Left cardiac atrium (tissue), 4 donors: Measurements from ENCODE around the gene WRNIP1. TPM values are rescaled to one million over a fixed set of nuclear protein-coding genes. Genes with fewer than 3 reads are reported as not detected.

Experiments
- ATAC-seq, 2 donors: fragments of 200-7000 bp; cut with Tn5 transposase; one replicate each; pipeline ENCODE4 v1.9.1; 2020; ENCODE audit warnings: mild to moderate bottlenecking in 2 of 2, moderate library complexity in 2 of 2
- DNase-seq: peaks from one replicate; pipeline ENCODE4 v3.0.0-alpha.2; 2020
- intact Hi-C, 2 donors: fragments of 100-400 bp; cut with DNase I; formaldehyde crosslinking; loops; one replicate each; pipeline versions ENCODE4 v1.14.1 to v1.15.1; 2022 to 2023
- total RNA-seq, 2 donors: library from RNA; stranded (reverse); fragmentation: NEBNext Ultra II Directional; extraction: Animal tissue kit (Norgen Biotek cat#: 25700); gene quantifications; one replicate each; pipeline ENCODE4 v1.2.1, GENCODE V29; 2021
- donor health status: DM: no; HTN: yes; CAD: no.
- donor health status: DM: no; HTN: yes; CAD: no; lungs with severe emphysema.
- donor health status: DM: yes; HTN: yes; CAD: no.
- donor health status: Dilated cardiomyopathy.

Gene WRNIP1
- total RNA-seq, 2 donors from 2014 or later = 34.8 to 36.9 TPM

- DNase-seq (no peak), ATAC-seq (peak; percentile 39 to 65)
- intact Hi-C loops = no loop called here
Observed at GRCh38 chr6:2818593-2818992, 53.4 kb downstream of the WRNIP1 start.

- DNase-seq (no peak), ATAC-seq (peak in 1 of 2 donors; percentile 14)
- intact Hi-C loops = no loop called here
Observed at GRCh38 chr6:2819115-2819514, 53.9 kb downstream of the WRNIP1 start.

GRCh38 chr6:2819978-2820377 lies 54.8 kb downstream of the WRNIP1 start:
- intact Hi-C loops = no loop called here
- DNase-seq (no peak), ATAC-seq (no peak)

- ATAC-seq = no peak
- DNase-seq = no peak
- intact Hi-C loops = no loop called here
Observed at GRCh38 chr6:2820415-2820814, 55.2 kb downstream of the WRNIP1 start.

- intact Hi-C loops = no loop called here
- ATAC-seq = no peak
Observed at GRCh38 chr6:2821554-2821953, 56.4 kb downstream of the WRNIP1 start.

GRCh38 chr6:2823104-2823850 lies 58.1 kb downstream of the WRNIP1 start:
- intact Hi-C loops = no loop called here
- no peak for DNase-seq
- no peak for ATAC-seq

More at GRCh38 chr6:2821554-2821953, 56.4 kb downstream of the WRNIP1 start:
- DNase-seq = no peak

GRCh38 chr6:2826131-2826530 lies 60.9 kb downstream of the WRNIP1 start:
- DNase-seq (no peak), ATAC-seq (no peak)
- intact Hi-C loops = no loop called here

GRCh38 chr6:2827142-2827541 lies 61.9 kb downstream of the WRNIP1 start:
- intact Hi-C loops = no loop called here
- DNase-seq (no peak), ATAC-seq (peak; percentile 39 to 82)

GRCh38 chr6:2828629-2829028 lies 63.4 kb downstream of the WRNIP1 start:
- DNase-seq (no peak), ATAC-seq (no peak)
- intact Hi-C loops = no loop called here

- ATAC-seq = no peak
- intact Hi-C loops = no loop called here
- no peak for DNase-seq
Observed at GRCh38 chr6:2829253-2829652, 64.1 kb downstream of the WRNIP1 start.

GRCh38 chr6:2830183-2830582 lies 65.0 kb downstream of the WRNIP1 start:
- intact Hi-C loops = no loop called here
- no peak for ATAC-seq
- DNase-seq = no peak

- ATAC-seq = no peak
Observed at GRCh38 chr6:2831392-2831791, 66.2 kb downstream of the WRNIP1 start.

GRCh38 chr6:2834262-2834661 lies 69.1 kb downstream of the WRNIP1 start:
- DNase-seq (no peak), ATAC-seq (no peak)
- intact Hi-C loops = no loop called here

More at GRCh38 chr6:2831392-2831791, 66.2 kb downstream of the WRNIP1 start:
- intact Hi-C loops = no loop called here
- DNase-seq = no peak

Other genes starting within 250 kb of the WRNIP1 start
- gene MYLK4, start 14.5 kb upstream of the WRNIP1 start, total RNA-seq = 1 to 10 TPM; 1.6 to 2.6 TPM
- 10 to 100 TPM; 27.5 to 39.2 TPM for gene SERPINB1, start 76.5 kb downstream of the WRNIP1 start, total RNA-seq
- 10 to 100 TPM in 1 of 2 donors, 1 to 10 TPM in 1; 3.8 to 14.4 TPM for gene SERPINB9, start 137.9 kb downstream of the WRNIP1 start, total RNA-seq
- 100 to 1,000 TPM; 218 to 225 TPM for gene SERPINB6, start 206.2 kb downstream of the WRNIP1 start, total RNA-seq
- 10 to 100 TPM; 46.2 to 53.8 TPM for gene NQO2, start 234.5 kb downstream of the WRNIP1 start, total RNA-seq